NCI-H2196 treated with DMSO at 0.1 percent for 48 hours (cell line): ENCODE measurements around the gene MAP4K4.
A peak's percentile ranks its signal among the peaks of the same experiment; 100 is the strongest.

Source experiments
- DNase-seq: peaks from one replicate; lab custom pipeline; 2025; ENCODE audit not compliant: unreplicated experiment; lab: John Stamatoyannopoulos, UW

MAP4K4 gene

GRCh38 chr2:101697124-101698013 is at the start of gene MAP4K4:
TSS of gene MAP4K4 (plus strand) at chr2:101697707. CDS start at chr2:101698081, 374 bp downstream.
- peak; percentile 64 for DNase-seq

- no peak for DNase-seq
Measured at GRCh38 chr2:101653469-101653868, 44.0 kb upstream of the MAP4K4 start.

- no peak for DNase-seq
Measured at GRCh38 chr2:101655702-101656422, 41.6 kb upstream of the MAP4K4 start.

GRCh38 chr2:101657787-101658186 is 39.7 kb upstream of the MAP4K4 start:
- DNase-seq = no peak

GRCh38 chr2:101658387-101658786 is 39.1 kb upstream of the MAP4K4 start:
- no peak for DNase-seq

GRCh38 chr2:101665312-101665711 is 32.2 kb upstream of the MAP4K4 start:
- no peak for DNase-seq

GRCh38 chr2:101667823-101668222 is 29.7 kb upstream of the MAP4K4 start:
- DNase-seq = no peak

GRCh38 chr2:101672047-101672446 is 25.5 kb upstream of the MAP4K4 start:
- DNase-seq = no peak

- no peak for DNase-seq
Measured at GRCh38 chr2:101673920-101674319, 23.6 kb upstream of the MAP4K4 start.

- no peak for DNase-seq
Measured at GRCh38 chr2:101675512-101675911, 22.0 kb upstream of the MAP4K4 start.

- no peak for DNase-seq
Measured at GRCh38 chr2:101676674-101677073, 20.8 kb upstream of the MAP4K4 start.

GRCh38 chr2:101677658-101678057 is 19.8 kb upstream of the MAP4K4 start:
- DNase-seq = no peak

GRCh38 chr2:101678379-101678778 is 19.1 kb upstream of the MAP4K4 start:
- no peak for DNase-seq

- DNase-seq = no peak
Measured at GRCh38 chr2:101679037-101679726, 18.3 kb upstream of the MAP4K4 start.

- DNase-seq = no peak
Measured at GRCh38 chr2:101679801-101680487, 17.6 kb upstream of the MAP4K4 start.

GRCh38 chr2:101682311-101682710 is 15.2 kb upstream of the MAP4K4 start:
- DNase-seq = no peak

- DNase-seq = no peak
Measured at GRCh38 chr2:101684313-101684712, 13.2 kb upstream of the MAP4K4 start.

GRCh38 chr2:101688261-101688660 is 9.2 kb upstream of the MAP4K4 start:
- DNase-seq = no peak

GRCh38 chr2:101689114-101689825 is 8.2 kb upstream of the MAP4K4 start:
- DNase-seq = no peak

- no peak for DNase-seq
Measured at GRCh38 chr2:101690547-101691152, 6.9 kb upstream of the MAP4K4 start.
